Measurements from ENCODE around the gene LTC4S.

- no peak for TF ChIP-seq CTCF (IDR thresholded peaks at IDR 0.05; ENCODE audit: low read length)
- no peak for TF ChIP-seq EZH2 (optimal IDR thresholded peaks at IDR 0.05; ENCODE audit: low read depth, low read length)
Measured at GRCh38 chr5:179798771-179799643, 5.2 kb downstream of the LTC4S start.

All from MM.1S (cell line).